HK-2 (cell line): ENCODE results near the gene WDR72.
A peak's percentile ranks its signal among the peaks of the same experiment; 100 is the strongest.

Experiments
- DNase-seq: peaks from one replicate; pipeline ENCODE4 v3.0.0-alpha.2; 2018; ENCODE audit not compliant: unreplicated experiment

Gene WDR72

GRCh38 chr15:53535886-53536285, 223.6 kb downstream of the WDR72 start:
- DNase-seq, result no peak

DNA sequence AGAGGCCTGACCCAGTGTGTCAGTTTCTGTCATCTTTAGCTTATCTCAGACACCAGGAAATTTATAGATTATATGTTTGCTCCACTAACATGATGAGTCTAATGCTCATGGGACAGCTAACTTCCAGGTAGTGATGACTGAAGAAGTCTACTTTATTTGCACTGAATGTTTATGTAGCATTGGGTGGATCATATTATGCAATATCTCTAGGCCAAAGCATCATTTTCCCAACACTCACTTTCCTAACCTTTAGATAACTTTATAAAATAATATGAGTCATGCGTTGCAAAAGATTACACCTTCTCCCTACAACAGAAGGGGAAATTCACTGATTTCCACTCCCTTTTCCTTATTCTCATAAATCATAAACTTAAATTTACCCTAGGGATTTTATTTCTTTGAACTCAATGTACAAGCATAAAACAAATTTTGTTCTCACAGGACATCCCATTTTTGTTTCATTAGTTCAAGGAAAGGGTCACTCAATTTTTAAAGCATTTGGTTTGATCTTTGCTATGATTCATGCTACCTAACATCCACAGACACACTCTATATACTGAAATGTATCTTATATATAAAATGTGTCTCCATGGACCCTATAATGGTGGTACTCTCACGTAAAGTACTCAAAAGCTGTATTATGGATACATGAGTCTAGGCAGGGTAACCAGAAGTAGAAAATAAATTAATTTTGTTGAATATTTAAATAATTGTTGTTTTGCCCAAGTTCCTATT, 225.2 kb downstream of the WDR72 start:
- DNase-seq, result no peak

DNA sequence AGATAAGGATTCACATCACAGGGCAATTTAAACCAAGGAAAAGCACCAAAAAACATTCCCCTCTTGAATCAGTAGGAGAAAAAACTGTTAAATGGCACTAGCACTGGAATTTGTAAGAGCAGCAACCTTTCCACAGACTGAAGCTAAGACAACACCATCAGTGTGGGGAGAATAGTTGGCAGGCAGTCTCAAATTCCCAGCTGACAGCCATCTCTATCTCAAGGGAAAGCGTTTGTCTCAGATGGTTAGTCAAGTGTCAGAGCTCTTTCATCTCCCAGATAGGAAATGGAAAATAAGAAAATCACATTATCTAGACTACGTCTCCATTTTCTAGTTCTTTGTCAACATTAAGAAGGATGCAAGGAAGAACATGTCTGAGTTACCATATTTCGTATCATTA, 228.7 kb downstream of the WDR72 start:
- no peak for DNase-seq

DNA sequence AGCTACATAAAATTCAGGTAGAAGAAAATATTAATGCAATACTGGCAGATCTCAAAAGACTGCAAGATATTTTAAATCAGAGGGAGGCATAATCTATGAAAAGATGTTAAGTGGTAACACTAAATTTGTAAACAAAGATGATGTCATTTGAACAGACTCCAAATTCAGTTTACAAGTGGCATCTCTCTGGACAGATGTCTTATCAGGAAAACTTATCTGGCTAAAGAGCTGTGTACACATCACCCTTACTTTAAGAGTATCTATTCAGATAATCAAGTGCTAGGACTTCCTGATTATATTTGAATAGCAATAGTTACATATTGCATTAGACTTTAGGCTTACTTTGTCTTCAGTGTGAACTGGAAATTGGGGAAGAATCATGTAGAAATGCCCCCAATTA, 231.5 kb downstream of the WDR72 start:
- no peak for DNase-seq

GRCh38 chr15:53525894-53526293, 233.6 kb downstream of the WDR72 start:
- DNase-seq, result no peak

DNA sequence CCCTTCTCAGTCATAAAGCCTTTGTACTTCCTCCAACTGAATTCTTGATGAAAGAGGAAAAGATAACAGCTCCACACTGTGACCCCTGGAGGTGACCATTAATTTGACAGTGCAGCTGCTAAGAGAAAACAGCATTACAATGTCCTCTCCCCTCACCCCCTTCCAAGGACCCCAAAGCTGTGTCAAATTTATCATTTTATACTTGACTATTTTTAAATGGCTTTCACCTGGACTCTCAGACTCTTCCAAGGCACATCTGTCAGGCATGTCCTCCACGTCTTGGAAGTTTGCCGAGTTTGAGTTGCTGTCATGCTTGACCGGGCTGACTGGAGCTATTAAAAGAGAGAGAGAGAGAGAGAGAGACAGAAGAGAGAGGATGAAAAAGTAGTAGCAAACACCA, 236.5 kb downstream of the WDR72 start:
- peak; percentile 8 for DNase-seq

DNA sequence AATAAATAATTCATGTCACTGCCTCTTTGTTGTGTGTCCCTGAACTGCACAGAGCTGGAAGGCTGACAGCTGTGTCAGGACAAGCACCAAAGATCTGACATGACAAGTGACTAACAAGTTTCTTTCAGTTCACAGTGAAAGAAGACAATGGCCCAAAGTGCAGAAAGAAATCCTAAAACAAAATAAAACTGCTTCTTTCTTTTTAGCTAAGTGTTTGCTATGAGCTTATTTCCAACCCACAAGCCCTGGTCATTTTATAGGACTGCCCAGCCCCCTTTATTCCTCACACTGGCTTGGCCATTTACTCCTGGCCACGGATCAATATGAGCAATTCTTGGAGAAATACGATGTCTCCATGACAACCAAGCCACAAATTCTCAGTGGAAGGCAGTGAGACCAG, 238.5 kb downstream of the WDR72 start:
- DNase-seq, result no peak

- no peak for DNase-seq
Measured at GRCh38 chr15:53513431-53513830, 246.0 kb downstream of the WDR72 start.

DNA sequence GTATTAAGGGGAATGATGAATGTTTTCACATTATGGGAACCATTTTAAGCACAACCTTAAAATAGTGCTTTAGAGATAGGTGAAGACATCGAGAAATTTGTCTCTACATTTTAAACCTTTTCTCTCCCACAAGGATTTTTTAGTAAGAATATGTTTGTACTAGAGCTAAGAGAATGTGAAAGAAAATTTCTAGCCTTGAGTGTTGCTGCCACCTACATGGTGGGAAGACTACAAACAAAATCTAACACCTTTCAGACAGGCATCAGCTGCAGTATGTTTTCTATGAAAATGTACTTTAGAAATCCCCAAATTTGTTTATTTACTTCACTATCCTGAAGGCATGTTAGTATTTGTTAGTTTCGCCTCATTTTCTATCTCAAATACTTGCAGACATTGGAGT, 247.4 kb downstream of the WDR72 start:
- no peak for DNase-seq

GRCh38 chr15:53511175-53511574, 248.3 kb downstream of the WDR72 start:
- DNase-seq, result no peak

DNA sequence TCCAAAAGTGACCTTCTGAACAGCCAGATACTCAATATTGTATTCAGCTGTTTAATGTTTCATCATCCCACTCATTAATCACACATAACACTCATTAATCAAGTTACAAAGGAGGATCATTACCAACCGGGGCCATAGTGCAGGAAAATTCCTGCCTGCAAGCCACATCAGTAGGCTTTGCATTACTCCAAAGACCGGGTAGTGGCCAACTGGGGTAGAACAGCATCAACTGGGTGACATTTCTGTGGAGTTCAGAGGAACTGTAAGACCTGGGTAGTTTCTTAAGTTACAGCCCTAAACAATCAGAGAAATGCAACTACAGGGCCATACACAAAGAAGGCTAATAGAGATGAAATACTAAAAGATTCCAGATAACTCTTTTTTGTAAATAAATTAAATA, 253.1 kb downstream of the WDR72 start:
- no peak for DNase-seq

DNA sequence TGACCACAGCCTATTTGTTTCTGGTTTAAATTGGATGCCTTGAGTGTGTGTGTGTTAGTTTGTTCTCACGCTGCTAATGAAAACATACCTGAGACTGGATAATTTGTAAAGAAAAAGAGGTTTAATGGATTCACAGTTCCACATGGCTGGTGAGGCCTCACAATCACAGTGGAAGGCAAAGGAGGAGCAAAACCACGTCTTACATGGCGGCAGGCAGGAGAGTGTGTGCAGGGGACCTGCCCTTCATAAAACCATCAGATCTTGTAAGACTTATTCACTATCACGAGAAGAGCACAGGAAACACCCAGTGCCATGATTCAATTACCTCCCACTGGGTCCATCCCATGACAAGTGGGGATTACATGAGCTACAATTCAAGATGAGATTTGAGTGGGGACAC, 260.5 kb downstream of the WDR72 start:
- DNase-seq, result no peak

- no peak for DNase-seq
Measured at GRCh38 chr15:53490341-53490740, 269.1 kb downstream of the WDR72 start.

- no peak for DNase-seq
Measured at GRCh38 chr15:53482055-53482454, 277.4 kb downstream of the WDR72 start.

DNA sequence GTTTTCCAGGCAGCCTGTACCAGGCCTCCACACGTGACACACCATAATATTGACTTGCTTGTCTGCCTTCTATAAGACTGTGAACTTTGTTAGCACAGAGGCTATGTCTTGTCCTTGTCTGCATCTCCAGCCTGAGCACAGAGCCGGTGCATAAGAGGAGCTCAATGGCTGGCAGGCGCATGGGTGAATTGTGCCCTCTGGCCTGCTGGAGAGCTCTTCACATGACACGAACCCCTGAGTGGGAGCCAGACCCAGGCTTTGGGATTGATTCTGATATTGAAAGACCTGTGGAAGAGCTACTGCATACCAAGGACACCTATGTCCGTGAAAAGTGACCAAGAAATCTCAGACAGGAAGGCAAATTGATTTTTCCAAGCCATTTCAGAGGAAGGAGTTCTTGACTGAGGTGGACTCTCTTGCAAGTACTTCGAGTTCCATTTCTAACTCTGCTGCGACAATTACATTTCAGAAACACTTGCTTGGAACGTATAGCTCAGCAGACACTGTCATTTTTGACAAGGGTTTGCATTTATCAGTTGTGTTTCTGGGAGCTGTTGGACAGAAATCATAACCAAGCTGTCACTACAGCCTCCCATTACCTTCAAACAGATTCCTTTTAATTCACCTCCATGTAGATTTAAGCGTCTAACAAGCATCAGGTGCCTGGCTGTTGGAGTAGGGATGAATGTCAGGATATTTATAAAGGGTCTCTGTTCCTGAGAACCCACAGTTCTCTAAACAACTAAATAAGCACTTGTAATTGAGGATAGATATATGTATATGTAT, 281.3 kb downstream of the WDR72 start:
- no peak for DNase-seq

DNA sequence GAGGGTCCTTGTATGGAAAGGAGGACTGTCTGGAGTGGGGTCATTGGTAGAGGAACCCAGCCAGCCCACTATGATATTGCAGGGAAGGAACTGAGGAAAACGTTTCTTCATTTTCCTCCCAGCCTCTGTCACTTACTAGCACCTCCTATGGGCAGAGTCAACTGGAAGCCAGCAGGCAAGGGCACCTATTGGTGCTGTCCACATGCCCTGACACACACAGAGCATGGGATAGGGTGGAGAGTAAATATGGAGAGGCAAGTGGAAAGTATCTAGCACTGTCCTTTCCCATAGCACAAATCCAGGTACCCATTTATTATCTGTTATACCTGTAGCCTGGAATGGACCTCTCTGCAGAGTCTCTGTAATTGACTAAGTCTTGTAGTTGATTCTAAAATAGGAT, 285.6 kb downstream of the WDR72 start:
- DNase-seq, result no peak

DNA sequence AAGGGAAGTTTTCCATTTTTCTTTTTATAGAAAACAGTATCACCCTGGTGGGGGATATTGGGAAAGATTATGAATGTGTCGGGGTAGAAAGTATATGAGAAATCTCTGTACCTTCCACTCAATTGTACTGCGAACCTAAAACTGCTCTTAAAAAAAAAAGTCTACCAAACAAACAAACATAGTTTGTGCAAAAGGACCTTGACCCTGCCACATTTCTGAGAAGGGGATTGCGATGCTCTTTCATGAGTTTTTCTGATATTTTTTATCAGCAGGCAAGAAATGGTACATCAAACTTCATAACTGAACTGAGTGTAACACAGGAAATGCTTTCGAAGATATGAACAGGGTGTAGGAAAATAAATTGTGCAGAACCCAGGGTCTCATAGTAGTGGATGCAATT, 286.0 kb downstream of the WDR72 start:
- DNase-seq, result no peak

- no peak for DNase-seq
Measured at GRCh38 chr15:53472883-53473282, 286.6 kb downstream of the WDR72 start.

DNA sequence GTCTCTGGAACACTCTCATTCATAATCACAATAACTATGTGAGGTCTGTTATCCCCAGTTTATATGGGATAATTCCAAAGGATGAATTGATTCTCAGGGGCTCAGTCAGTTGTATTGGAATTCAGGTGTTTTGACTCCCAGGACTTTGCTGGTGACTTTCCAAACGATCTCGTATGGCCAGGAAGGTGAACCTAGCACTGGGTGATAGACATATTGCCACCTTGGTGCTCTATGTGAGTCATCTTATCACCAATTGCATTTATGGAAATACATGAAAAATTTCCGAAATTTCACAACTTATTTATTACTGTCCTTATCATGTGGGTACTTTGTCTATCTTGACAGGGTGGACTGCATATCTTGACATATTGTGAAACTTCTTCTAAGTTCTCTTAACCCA, 287.3 kb downstream of the WDR72 start:
- DNase-seq, result no peak

- DNase-seq, result no peak
Measured at GRCh38 chr15:53470743-53471142, 288.7 kb downstream of the WDR72 start.

- DNase-seq, result no peak
Measured at GRCh38 chr15:53469422-53469821, 290.0 kb downstream of the WDR72 start.
